ENCODE data around the gene SH3BP4. TPM values are rescaled to one million over a fixed set of nuclear protein-coding genes. Genes with fewer than 3 reads are reported as not detected.

SH3BP4 gene
- polyA plus RNA-seq, 2 of the 4 experiments (the other 2 are of a cell fraction): 22.6 to 35.7 TPM

DNA sequence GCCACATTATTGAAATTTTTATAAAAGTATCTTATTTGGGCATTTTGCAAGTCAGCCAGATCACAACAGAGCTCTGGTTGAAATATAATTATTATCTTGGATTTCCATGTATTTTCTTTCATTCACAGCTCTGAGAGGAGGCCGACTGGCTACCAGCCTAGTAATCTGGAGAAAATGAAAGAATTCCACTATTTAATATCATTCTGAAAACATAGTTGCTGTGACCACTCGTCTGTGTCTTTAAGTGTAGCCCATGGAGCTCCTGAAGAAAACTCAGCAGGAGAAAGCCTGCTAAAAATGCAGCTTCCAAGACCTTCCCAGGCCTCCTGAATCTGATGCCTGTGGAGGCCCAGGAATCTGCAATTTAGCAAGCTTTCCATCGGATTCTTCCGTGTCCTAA lies 114.7 kb downstream of the SH3BP4 start:
- no peak for FAIRE-seq
- CTCF ChIA-PET: interaction anchor here (0.8 to 1.7 kb wide), 4 partner anchors 10 to 51 kb away, joined by 3 to 7 read pairs (median 4); no protein-coding TSS in a partner anchor
- no peak for ATAC-seq
- Histone ChIP-seq H3K4me3 (no peak overlapping the region), H3K4me1 (no peaks in the 10 kb centered on the region), H3K9me3 (no peaks in the 10 kb centered on the region), H3K4me2 (no peak overlapping the region), H3K27ac (no peak overlapping the region)
- POLR2A ChIA-PET: no interaction called here
- 75% methylated on average over 4 of the region's 4 CpGs for WGBS (ENCODE audit: missing lambda C conversion rate)
- TF ChIP-seq, protein P1, sequence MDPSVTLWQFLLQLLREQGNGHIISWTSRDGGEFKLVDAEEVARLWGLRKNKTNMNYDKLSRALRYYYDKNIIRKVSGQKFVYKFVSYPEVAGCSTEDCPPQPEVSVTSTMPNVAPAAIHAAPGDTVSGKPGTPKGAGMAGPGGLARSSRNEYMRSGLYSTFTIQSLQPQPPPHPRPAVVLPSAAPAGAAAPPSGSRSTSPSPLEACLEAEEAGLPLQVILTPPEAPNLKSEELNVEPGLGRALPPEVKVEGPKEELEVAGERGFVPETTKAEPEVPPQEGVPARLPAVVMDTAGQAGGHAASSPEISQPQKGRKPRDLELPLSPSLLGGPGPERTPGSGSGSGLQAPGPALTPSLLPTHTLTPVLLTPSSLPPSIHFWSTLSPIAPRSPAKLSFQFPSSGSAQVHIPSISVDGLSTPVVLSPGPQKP (IDR thresholded peaks at IDR 0.05; ENCODE audit: low read depth, low read length): no peak
- TF ChIP-seq, protein P2, sequence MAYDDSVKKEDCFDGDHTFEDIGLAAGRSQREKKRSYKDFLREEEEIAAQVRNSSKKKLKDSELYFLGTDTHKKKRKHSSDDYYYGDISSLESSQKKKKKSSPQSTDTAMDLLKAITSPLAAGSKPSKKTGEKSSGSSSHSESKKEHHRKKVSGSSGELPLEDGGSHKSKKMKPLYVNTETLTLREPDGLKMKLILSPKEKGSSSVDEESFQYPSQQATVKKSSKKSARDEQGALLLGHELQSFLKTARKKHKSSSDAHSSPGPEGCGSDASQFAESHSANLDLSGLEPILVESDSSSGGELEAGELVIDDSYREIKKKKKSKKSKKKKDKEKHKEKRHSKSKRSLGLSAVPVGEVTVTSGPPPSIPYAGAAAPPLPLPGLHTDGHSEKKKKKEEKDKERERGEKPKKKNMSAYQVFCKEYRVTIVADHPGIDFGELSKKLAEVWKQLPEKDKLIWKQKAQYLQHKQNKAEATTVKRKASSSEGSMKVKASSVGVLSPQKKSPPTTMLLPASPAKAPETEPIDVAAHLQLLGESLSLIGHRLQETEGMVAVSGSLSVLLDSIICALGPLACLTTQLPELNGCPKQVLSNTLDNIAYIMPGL (CRISPR knock-in tag; IDR thresholded peaks at IDR 0.05; ENCODE audit: borderline replicate concordance): no peak
- no peak for TF ChIP-seq HDAC2 (IDR thresholded peaks at IDR 0.05)
- TF ChIP-seq, protein P3, sequence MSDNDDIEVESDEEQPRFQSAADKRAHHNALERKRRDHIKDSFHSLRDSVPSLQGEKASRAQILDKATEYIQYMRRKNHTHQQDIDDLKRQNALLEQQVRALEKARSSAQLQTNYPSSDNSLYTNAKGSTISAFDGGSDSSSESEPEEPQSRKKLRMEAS (IDR thresholded peaks at IDR 0.05): no peak
- TF ChIP-seq, protein P4, sequence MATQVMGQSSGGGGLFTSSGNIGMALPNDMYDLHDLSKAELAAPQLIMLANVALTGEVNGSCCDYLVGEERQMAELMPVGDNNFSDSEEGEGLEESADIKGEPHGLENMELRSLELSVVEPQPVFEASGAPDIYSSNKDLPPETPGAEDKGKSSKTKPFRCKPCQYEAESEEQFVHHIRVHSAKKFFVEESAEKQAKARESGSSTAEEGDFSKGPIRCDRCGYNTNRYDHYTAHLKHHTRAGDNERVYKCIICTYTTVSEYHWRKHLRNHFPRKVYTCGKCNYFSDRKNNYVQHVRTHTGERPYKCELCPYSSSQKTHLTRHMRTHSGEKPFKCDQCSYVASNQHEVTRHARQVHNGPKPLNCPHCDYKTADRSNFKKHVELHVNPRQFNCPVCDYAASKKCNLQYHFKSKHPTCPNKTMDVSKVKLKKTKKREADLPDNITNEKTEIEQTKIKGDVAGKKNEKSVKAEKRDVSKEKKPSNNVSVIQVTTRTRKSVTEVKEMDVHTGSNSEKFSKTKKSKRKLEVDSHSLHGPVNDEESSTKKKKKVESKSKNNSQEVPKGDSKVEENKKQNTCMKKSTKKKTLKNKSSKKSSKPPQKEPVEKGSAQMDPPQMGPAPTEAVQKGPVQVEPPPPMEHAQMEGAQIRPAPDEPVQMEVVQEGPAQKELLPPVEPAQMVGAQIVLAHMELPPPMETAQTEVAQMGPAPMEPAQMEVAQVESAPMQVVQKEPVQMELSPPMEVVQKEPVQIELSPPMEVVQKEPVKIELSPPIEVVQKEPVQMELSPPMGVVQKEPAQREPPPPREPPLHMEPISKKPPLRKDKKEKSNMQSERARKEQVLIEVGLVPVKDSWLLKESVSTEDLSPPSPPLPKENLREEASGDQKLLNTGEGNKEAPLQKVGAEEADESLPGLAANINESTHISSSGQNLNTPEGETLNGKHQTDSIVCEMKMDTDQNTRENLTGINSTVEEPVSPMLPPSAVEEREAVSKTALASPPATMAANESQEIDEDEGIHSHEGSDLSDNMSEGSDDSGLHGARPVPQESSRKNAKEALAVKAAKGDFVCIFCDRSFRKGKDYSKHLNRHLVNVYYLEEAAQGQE (IDR thresholded peaks at IDR 0.05): no peak
- TF ChIP-seq GATA3 (IDR thresholded peaks at IDR 0.05; ENCODE audit: borderline replicate concordance): no peak
- TF ChIP-seq TFCP2L1 (CRISPR knock-in tag; IDR thresholded peaks at IDR 0.05): no peak
- TF ChIP-seq MAFK (IDR thresholded peaks at IDR 0.05; ENCODE audit: partially characterized antibody): no peak
- TF ChIP-seq KDM1A (IDR thresholded peaks at IDR 0.05; ENCODE audit: low read depth): no peak
- TF ChIP-seq NPAS2 (CRISPR knock-in tag; IDR thresholded peaks at IDR 0.05; ENCODE audit: borderline replicate concordance): no peak
- no peak for TF ChIP-seq NR3C1 (IDR thresholded peaks at IDR 0.05)
- TF ChIP-seq TP53 (CRISPR knock-in tag; IDR thresholded peaks at IDR 0.05): no peak
- TF ChIP-seq, protein P5, sequence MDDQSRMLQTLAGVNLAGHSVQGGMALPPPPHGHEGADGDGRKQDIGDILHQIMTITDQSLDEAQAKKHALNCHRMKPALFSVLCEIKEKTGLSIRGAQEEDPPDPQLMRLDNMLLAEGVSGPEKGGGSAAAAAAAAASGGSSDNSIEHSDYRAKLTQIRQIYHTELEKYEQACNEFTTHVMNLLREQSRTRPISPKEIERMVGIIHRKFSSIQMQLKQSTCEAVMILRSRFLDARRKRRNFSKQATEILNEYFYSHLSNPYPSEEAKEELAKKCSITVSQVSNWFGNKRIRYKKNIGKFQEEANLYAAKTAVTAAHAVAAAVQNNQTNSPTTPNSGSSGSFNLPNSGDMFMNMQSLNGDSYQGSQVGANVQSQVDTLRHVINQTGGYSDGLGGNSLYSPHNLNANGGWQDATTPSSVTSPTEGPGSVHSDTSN (IDR thresholded peaks at IDR 0.05): no peak
- no peak for TF ChIP-seq RFX5 (IDR thresholded peaks at IDR 0.05)
- no peak for TF ChIP-seq MYC (IDR thresholded peaks at IDR 0.05; ENCODE audit: borderline replicate concordance, low read length)
- TF ChIP-seq CBX8 (IDR thresholded peaks at IDR 0.05): no peak
- no peak for TF ChIP-seq FOSL2 (IDR thresholded peaks at IDR 0.05)
- no peak for TF ChIP-seq FOSL2 (CRISPR knock-in tag; IDR thresholded peaks at IDR 0.05)
- TF ChIP-seq BHLHE40 (IDR thresholded peaks at IDR 0.05; ENCODE audit: low read depth, low read length): no peak
- TF ChIP-seq POLR2A (IDR thresholded peaks at IDR 0.05; ENCODE audit: low read length): no peak
- no peak for TF ChIP-seq HOXB13 (CRISPR knock-in tag; IDR thresholded peaks at IDR 0.05; ENCODE audit: low read depth)
- DNase-seq (ENCODE audit: low read depth in 1 of 2, low spot score in 1 of 2): no peak

DNA sequence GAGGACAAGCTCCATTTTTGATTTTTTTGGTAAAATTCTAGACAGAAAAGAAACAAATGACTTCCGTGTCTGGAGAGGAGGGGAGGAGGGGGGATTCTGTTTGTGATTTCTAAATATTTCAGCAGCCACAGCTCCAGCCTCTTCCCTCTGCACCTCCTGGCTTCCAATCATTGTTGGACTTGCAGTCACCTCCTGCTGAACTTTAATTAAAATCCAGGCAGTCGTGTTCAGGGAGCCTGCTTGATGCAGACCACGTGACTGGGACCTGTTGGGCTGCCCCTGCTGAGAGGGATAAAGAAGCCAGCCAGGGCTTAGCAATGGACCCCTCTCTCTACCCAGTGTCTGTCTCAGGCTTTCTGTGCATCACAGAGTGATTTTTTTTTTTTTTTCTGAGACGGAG lies 115.1 kb downstream of the SH3BP4 start:
- no peak overlapping the region for H3K4me2 ChIP-seq

More for the DNA sequence above, 115.1 kb downstream of the SH3BP4 start:
- ChIA-PET CTCF (interaction anchor here (0.8 to 1.1 kb wide), 3 partner anchors 13 to 51 kb away, joined by 3 to 4 read pairs (median 3); no protein-coding TSS in a partner anchor), POLR2A (no interaction called here)
- no peak for FAIRE-seq
- 88% methylated on average over 4 of the region's 4 CpGs for WGBS (ENCODE audit: missing lambda C conversion rate)
- TF ChIP-seq, protein P6, sequence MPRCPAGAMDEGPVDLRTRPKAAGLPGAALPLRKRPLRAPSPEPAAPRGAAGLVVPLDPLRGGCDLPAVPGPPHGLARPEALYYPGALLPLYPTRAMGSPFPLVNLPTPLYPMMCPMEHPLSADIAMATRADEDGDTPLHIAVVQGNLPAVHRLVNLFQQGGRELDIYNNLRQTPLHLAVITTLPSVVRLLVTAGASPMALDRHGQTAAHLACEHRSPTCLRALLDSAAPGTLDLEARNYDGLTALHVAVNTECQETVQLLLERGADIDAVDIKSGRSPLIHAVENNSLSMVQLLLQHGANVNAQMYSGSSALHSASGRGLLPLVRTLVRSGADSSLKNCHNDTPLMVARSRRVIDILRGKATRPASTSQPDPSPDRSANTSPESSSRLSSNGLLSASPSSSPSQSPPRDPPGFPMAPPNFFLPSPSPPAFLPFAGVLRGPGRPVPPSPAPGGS (IDR thresholded peaks at IDR 0.05): no peak
- TF ChIP-seq, protein P7, sequence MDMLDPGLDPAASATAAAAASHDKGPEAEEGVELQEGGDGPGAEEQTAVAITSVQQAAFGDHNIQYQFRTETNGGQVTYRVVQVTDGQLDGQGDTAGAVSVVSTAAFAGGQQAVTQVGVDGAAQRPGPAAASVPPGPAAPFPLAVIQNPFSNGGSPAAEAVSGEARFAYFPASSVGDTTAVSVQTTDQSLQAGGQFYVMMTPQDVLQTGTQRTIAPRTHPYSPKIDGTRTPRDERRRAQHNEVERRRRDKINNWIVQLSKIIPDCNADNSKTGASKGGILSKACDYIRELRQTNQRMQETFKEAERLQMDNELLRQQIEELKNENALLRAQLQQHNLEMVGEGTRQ (IDR thresholded peaks at IDR 0.05): no peak
- TF ChIP-seq HOXB5 (CRISPR knock-in tag; IDR thresholded peaks at IDR 0.05): no peak
- no peak for TF ChIP-seq RAD21 (conservative IDR thresholded peaks at IDR 0.05 in 1 of 2, IDR thresholded peaks at IDR 0.05 in 1 of 2)
- no peak for TF ChIP-seq MAZ (IDR thresholded peaks at IDR 0.05; ENCODE audit: borderline replicate concordance, low read depth, low read length)
- no peak for TF ChIP-seq RFX5 (IDR thresholded peaks at IDR 0.05)
- TF ChIP-seq HOXA7 (CRISPR knock-in tag; IDR thresholded peaks at IDR 0.05): no peak
- no peak for TF ChIP-seq BHLHE40 (IDR thresholded peaks at IDR 0.05; ENCODE audit: low read depth, low read length)
- no peak overlapping the region for H3K27ac ChIP-seq
- DNase-seq (ENCODE audit: low read depth in 1 of 2, low spot score in 1 of 2): no peak
- H3K9me3 ChIP-seq: no peaks in the 10 kb centered on the region
- no peak overlapping the region for H3K4me3 ChIP-seq
- no peaks in the 10 kb centered on the region for H3K4me1 ChIP-seq
- ATAC-seq: no peak

Measured in A549 (cell line).